Neural cell (in vitro differentiated cells): ENCODE measurements around the gene RASIP1. TPM values are rescaled to one million over a fixed set of nuclear protein-coding genes. Genes with fewer than 3 reads are reported as not detected.

ENCODE experiments used
- H2AFZ ChIP-seq: fragments of 200-600, 300-800 bp; sonication (generic), shearing (Covaris generic); 2 replicates; pipeline ENCODE4 v1.6.0; 2014; ENCODE audit warnings: low read depth, mild to moderate bottlenecking, antibody characterized with exemption, low read length, moderate library complexity
- H3F3A ChIP-seq: fragments of 200-600 bp; shearing (Covaris generic); 2 replicates; pipeline ENCODE4 v1.6.1; 2016; ENCODE audit warnings: mild to moderate bottlenecking, moderate library complexity, mixed read lengths, antibody characterized with exemption, low read length; ENCODE audit not compliant: insufficient read depth, poor library complexity, severe bottlenecking
- H3K27ac ChIP-seq: fragments of 200-600, 300-800 bp; sonication (generic), shearing (Covaris generic); 2 replicates; pipeline ENCODE4 v1.5.1; 2014; ENCODE audit warnings: mild to moderate bottlenecking, low read length, moderate library complexity
- H3K27me3 ChIP-seq: fragments of 300-800, 200-600 bp; sonication (generic), shearing (Covaris generic); 2 replicates; pipeline ENCODE4 v1.6.0; 2014; ENCODE audit warnings: mild to moderate bottlenecking, low read depth, low read length, moderate library complexity; ENCODE audit not compliant: insufficient read depth
- H3K36me3 ChIP-seq: fragments of 300-800, 200-600 bp; sonication (generic), shearing (Covaris generic); 2 replicates; pipeline ENCODE4 v1.5.1; 2014; ENCODE audit warnings: mild to moderate bottlenecking, antibody characterized with exemption, low read length, moderate library complexity; ENCODE audit not compliant: insufficient read depth
- H3K4me2 ChIP-seq: fragments of 300-800, 200-600 bp; sonication (generic), shearing (Covaris generic); 2 replicates; pipeline ENCODE4 v1.6.0; 2014; ENCODE audit warnings: mild to moderate bottlenecking, low read length
- H3K4me3 ChIP-seq: fragments of 300-800, 200-600 bp; sonication (generic), shearing (Covaris generic); 2 replicates; pipeline ENCODE4 v1.5.1; 2014; ENCODE audit warnings: mild to moderate bottlenecking, low read length, moderate library complexity
- H3K79me2 ChIP-seq: fragments of 200-600 bp; shearing (Covaris generic); replicated peaks from 2 replicates; pipeline ENCODE4 v1.6.0; 2014; ENCODE audit warnings: mild to moderate bottlenecking, low read length, moderate library complexity; ENCODE audit not compliant: insufficient read depth
- H3K9ac ChIP-seq: fragments of 300-800, 200-600 bp; sonication (generic), shearing (Covaris generic); 2 replicates; pipeline ENCODE4 v1.6.1; 2016; ENCODE audit warnings: mild to moderate bottlenecking, low read length, mixed read lengths
- H3K9me2 ChIP-seq: fragments of 200-600 bp; shearing (Covaris generic); 2 replicates; pipeline ENCODE4 v1.6.1; 2016; ENCODE audit warnings: mild to moderate bottlenecking, low read length, mixed read lengths; ENCODE audit not compliant: insufficient read depth
- H3K9me3 ChIP-seq: fragments of 200-600, 300-800 bp; sonication (generic), shearing (Covaris generic); 2 replicates; pipeline ENCODE4 v1.6.1; 2016; ENCODE audit warnings: mild to moderate bottlenecking, mixed run types, low read length, moderate library complexity, mixed read lengths
- H4K20me1 ChIP-seq: fragments of 200-600 bp; shearing (Covaris generic); 2 replicates; pipeline ENCODE4 v1.6.1; 2016; ENCODE audit warnings: mild to moderate bottlenecking, mixed run types; ENCODE audit not compliant: insufficient read depth
- EP300 ChIP-seq: fragments of 450-650 bp; conservative IDR thresholded peaks from 2 replicates; pipeline ENCODE4 v1.6.1; 2014; ENCODE audit warnings: antibody characterized with exemption, mild to moderate bottlenecking, moderate library complexity; ENCODE audit not compliant: poor library complexity, severe bottlenecking
- EZH2 ChIP-seq: fragments of 200-600, 300-800 bp; shearing (Covaris generic), sonication (generic); IDR thresholded peaks from 2 replicates; pipeline ENCODE4 v1.6.1; 2014; ENCODE audit warnings: antibody characterized with exemption, low read length, borderline replicate concordance, mild to moderate bottlenecking; ENCODE audit not compliant: insufficient read depth, poor library complexity, severe bottlenecking
- MXI1 ChIP-seq: fragments of 450-650 bp; conservative IDR thresholded peaks from 2 replicates; pipeline ENCODE4 v1.6.1; 2014; ENCODE audit warnings: antibody characterized with exemption, mild to moderate bottlenecking; ENCODE audit not compliant: poor library complexity, severe bottlenecking
- POLR2AphosphoS5 ChIP-seq: IDR thresholded peaks from 2 replicates; pipeline ENCODE4 v1.6.1; 2012
- RAD21 ChIP-seq: fragments of 450-650 bp; conservative IDR thresholded peaks from 2 replicates; pipeline ENCODE4 v1.6.1; 2014; ENCODE audit warnings: antibody characterized with exemption, mild to moderate bottlenecking, moderate library complexity
- REST ChIP-seq: IDR thresholded peaks from 2 replicates; pipeline ENCODE4 v1.6.1; 2012; ENCODE audit warnings: borderline replicate concordance
- SMC3 ChIP-seq: fragments of 450-650 bp; conservative IDR thresholded peaks from 2 replicates; pipeline ENCODE4 v1.6.1; 2014; ENCODE audit warnings: antibody characterized with exemption, mild to moderate bottlenecking, moderate library complexity; ENCODE audit not compliant: poor library complexity
- TAF1 ChIP-seq: IDR thresholded peaks from 2 replicates; pipeline ENCODE4 v1.6.1; 2012; ENCODE audit warnings: low read depth
- polyA plus RNA-seq: library from polyadenylated mRNA; depleted of rRNA; stranded (reverse); fragments of >200 nt; gene quantifications from 2 replicates; pipeline ENCODE4 v1.2.3, GENCODE V29; 2014
- TF ChIP-seq, protein P1 (sequence below): fragments of 450-650 bp; IDR thresholded peaks from 2 replicates; pipeline ENCODE4 v1.5.1; 2014; ENCODE audit warnings: antibody characterized with exemption, mild to moderate bottlenecking, moderate library complexity; ENCODE audit not compliant: poor library complexity, severe bottlenecking

RASIP1 gene
- polyA plus RNA-seq, 1 donor from 2014 or later: not detected

- H3K27ac ChIP-seq: no peak overlapping the region
- H3K9ac ChIP-seq: no peak overlapping the region
- H3K27me3 ChIP-seq: peaks cover 8% of the 10 kb centered on the region
- H4K20me1 ChIP-seq: no peaks in the 10 kb centered on the region
- no peaks in the 10 kb centered on the region for H3K79me2 ChIP-seq
- H3K4me2 ChIP-seq: no peak overlapping the region
- no peaks in the 10 kb centered on the region for H3K36me3 ChIP-seq
- TF ChIP-seq REST (no peak), TAF1 (no peak), MXI1 (no peak), RAD21 (no peak), EZH2 (no peak), SMC3 (no peak), EP300 (no peak), POLR2AphosphoS5 (no peak)
- TF ChIP-seq, protein P1, sequence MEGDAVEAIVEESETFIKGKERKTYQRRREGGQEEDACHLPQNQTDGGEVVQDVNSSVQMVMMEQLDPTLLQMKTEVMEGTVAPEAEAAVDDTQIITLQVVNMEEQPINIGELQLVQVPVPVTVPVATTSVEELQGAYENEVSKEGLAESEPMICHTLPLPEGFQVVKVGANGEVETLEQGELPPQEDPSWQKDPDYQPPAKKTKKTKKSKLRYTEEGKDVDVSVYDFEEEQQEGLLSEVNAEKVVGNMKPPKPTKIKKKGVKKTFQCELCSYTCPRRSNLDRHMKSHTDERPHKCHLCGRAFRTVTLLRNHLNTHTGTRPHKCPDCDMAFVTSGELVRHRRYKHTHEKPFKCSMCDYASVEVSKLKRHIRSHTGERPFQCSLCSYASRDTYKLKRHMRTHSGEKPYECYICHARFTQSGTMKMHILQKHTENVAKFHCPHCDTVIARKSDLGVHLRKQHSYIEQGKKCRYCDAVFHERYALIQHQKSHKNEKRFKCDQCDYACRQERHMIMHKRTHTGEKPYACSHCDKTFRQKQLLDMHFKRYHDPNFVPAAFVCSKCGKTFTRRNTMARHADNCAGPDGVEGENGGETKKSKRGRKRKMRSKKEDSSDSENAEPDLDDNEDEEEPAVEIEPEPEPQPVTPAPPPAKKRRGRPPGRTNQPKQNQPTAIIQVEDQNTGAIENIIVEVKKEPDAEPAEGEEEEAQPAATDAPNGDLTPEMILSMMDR: no peak
- no peaks in the 10 kb centered on the region for H3K9me3 ChIP-seq
- no peak overlapping the region for H3K4me3 ChIP-seq
- no peak overlapping the region for H2AFZ ChIP-seq
- no peaks in the 10 kb centered on the region for H3K9me2 ChIP-seq
- H3F3A ChIP-seq: no peaks in the 10 kb centered on the region
Measured at GRCh38 chr19:48757741-48758144, 17.3 kb upstream of the RASIP1 start.

GRCh38 chr19:48757089-48757675 lies 16.8 kb upstream of the RASIP1 start:
- Histone ChIP-seq H3K4me2 (no peak overlapping the region), H4K20me1 (no peaks in the 10 kb centered on the region), H3K36me3 (no peaks in the 10 kb centered on the region), H3K27ac (no peak overlapping the region), H3K27me3 (peaks cover 14% of the 10 kb centered on the region), H3K79me2 (no peaks in the 10 kb centered on the region), H3K9ac (no peak overlapping the region), H3K4me3 (no peak overlapping the region), H3K9me2 (no peaks in the 10 kb centered on the region), H2AFZ (no peak overlapping the region), H3K9me3 (no peaks in the 10 kb centered on the region), H3F3A (no peaks in the 10 kb centered on the region)
- no peak for TF ChIP-seq RAD21
- no peak for TF ChIP-seq SMC3
- TF ChIP-seq REST: no peak
- TF ChIP-seq, protein P1: no peak
- TF ChIP-seq POLR2AphosphoS5: no peak
- TF ChIP-seq TAF1: no peak
- no peak for TF ChIP-seq EZH2
- no peak for TF ChIP-seq EP300
- TF ChIP-seq MXI1: no peak
